Measurements from ENCODE around the gene KRT7. TPM values are rescaled to one million over a fixed set of nuclear protein-coding genes. Genes with fewer than 3 reads are reported as not detected.
A peak's percentile ranks its signal among the peaks of the same experiment; 100 is the strongest.

KRT7 gene
- total RNA-seq, 1 experiment from 2014 or later, result 1.5 TPM

GRCh38 chr12:52267699-52268098 is 34.7 kb downstream of the KRT7 start:
- Histone ChIP-seq H3K9me3 (replicated peaks) (0 out of 2 replicates have a peak, but pooled peaks cover under 1% of the 10 kb centered on the region), H3K27ac (no peak overlapping the region), H3K4me3 (no peak overlapping the region), H3K4me1 (peaks cover 6% of the 10 kb centered on the region; the same call in 1 of the 2 replicates), H3K27me3 (no peaks in the 10 kb centered on the region), H3K36me3 (no peaks in the 10 kb centered on the region)
- DNase-seq, result no peak

GRCh38 chr12:52268212-52268611 is 35.2 kb downstream of the KRT7 start:
- H3K36me3 ChIP-seq, result no peaks in the 10 kb centered on the region
- no peak overlapping the region for H3K27ac ChIP-seq
- peaks cover 6% of the 10 kb centered on the region; the same call in 1 of the 2 replicates for H3K4me1 ChIP-seq
- no peaks in the 10 kb centered on the region for H3K27me3 ChIP-seq
- no peak for DNase-seq
- no peak overlapping the region for H3K4me3 ChIP-seq
- 0 out of 2 replicates have a peak, but pooled peaks cover 2% of the 10 kb centered on the region for H3K9me3 ChIP-seq (replicated peaks)

- H3K27ac ChIP-seq, result no peak overlapping the region
- H3K4me3 ChIP-seq, result no peak overlapping the region
- no peak for DNase-seq
- no peaks in the 10 kb centered on the region for H3K36me3 ChIP-seq
- H3K4me1 ChIP-seq, result no peaks in the 10 kb centered on the region
- H3K9me3 ChIP-seq (replicated peaks), result 0 out of 2 replicates have a peak, but pooled peaks cover 2% of the 10 kb centered on the region
- no peaks in the 10 kb centered on the region for H3K27me3 ChIP-seq
Measured at GRCh38 chr12:52270541-52271070, 37.6 kb downstream of the KRT7 start.

GRCh38 chr12:52271158-52271557 is 38.1 kb downstream of the KRT7 start:
- H3K4me3 ChIP-seq, result no peak overlapping the region
- H3K36me3 ChIP-seq, result no peaks in the 10 kb centered on the region
- 0 out of 2 replicates have a peak, but pooled peaks cover 2% of the 10 kb centered on the region for H3K9me3 ChIP-seq (replicated peaks)
- no peaks in the 10 kb centered on the region for H3K4me1 ChIP-seq
- DNase-seq, result no peak
- H3K27ac ChIP-seq, result no peak overlapping the region
- H3K27me3 ChIP-seq, result no peaks in the 10 kb centered on the region

- Histone ChIP-seq H3K9me3 (replicated peaks) (0 out of 2 replicates have a peak, but pooled peaks cover 2% of the 10 kb centered on the region), H3K36me3 (no peaks in the 10 kb centered on the region), H3K4me1 (peaks cover 15% of the 10 kb centered on the region), H3K27ac (no peak within 1 kb of the TSS), H3K4me3 (no peak within 1 kb of the TSS), H3K27me3 (no peaks in the 10 kb centered on the region)
- DNase-seq, result no peak
Measured at GRCh38 chr12:52274521-52275120, 41.6 kb downstream of the KRT7 start, which contains the start of gene KRT86. Gene KRT86 (plus strand): TSS chr12:52274645. CDS start chr12:52301917, 27,272 bp downstream.

GRCh38 chr12:52275686-52276085 is 42.6 kb downstream of the KRT7 start:
- no peak for DNase-seq
- Histone ChIP-seq H3K27ac (no peak overlapping the region), H3K4me3 (no peak overlapping the region), H3K27me3 (no peaks in the 10 kb centered on the region), H3K4me1 (peaks cover 25% of the 10 kb centered on the region), H3K36me3 (no peaks in the 10 kb centered on the region), H3K9me3 (replicated peaks) (0 out of 2 replicates have a peak, but pooled peaks cover 2% of the 10 kb centered on the region)

GRCh38 chr12:52277486-52278245 is 44.6 kb downstream of the KRT7 start:
- Histone ChIP-seq H3K4me3 (no peak overlapping the region), H3K27me3 (no peaks in the 10 kb centered on the region), H3K36me3 (no peaks in the 10 kb centered on the region), H3K9me3 (replicated peaks) (0 out of 2 replicates have a peak, but pooled peaks cover 2% of the 10 kb centered on the region), H3K4me1 (peaks cover 35% of the 10 kb centered on the region), H3K27ac (no peak overlapping the region)
- peak; percentile 26 to 31 for DNase-seq

GRCh38 chr12:52278575-52279421 is 45.8 kb downstream of the KRT7 start:
- Histone ChIP-seq H3K4me3 (peak overlapping the region; percentile 32), H3K9me3 (replicated peaks) (no peaks in the 10 kb centered on the region), H3K27me3 (no peaks in the 10 kb centered on the region), H3K4me1 (peaks cover 35% of the 10 kb centered on the region), H3K36me3 (no peaks in the 10 kb centered on the region), H3K27ac (no peak overlapping the region; the same call in 1 of the 2 replicates)
- peak; percentile 42 to 56 for DNase-seq

GRCh38 chr12:52279422-52280318 is 46.6 kb downstream of the KRT7 start:
- no peak for DNase-seq
- H3K4me1 ChIP-seq, result peaks cover 35% of the 10 kb centered on the region

GRCh38 chr12:52280319-52280795 is 47.3 kb downstream of the KRT7 start:
- H3K27me3 ChIP-seq, result no peaks in the 10 kb centered on the region
- H3K9me3 ChIP-seq (replicated peaks), result no peaks in the 10 kb centered on the region
- peak; percentile 50 to 51 for DNase-seq
- H3K36me3 ChIP-seq, result no peaks in the 10 kb centered on the region
- H3K4me3 ChIP-seq, result no peak overlapping the region
- peaks cover 35% of the 10 kb centered on the region for H3K4me1 ChIP-seq
- peak overlapping the region; percentile 66 for H3K27ac ChIP-seq

More at GRCh38 chr12:52279422-52280318, 46.6 kb downstream of the KRT7 start:
- no peaks in the 10 kb centered on the region for H3K27me3 ChIP-seq
- H3K4me3 ChIP-seq, result no peak overlapping the region
- H3K36me3 ChIP-seq, result no peaks in the 10 kb centered on the region
- peak overlapping the region; percentile 66 for H3K27ac ChIP-seq
- no peaks in the 10 kb centered on the region for H3K9me3 ChIP-seq (replicated peaks)

GRCh38 chr12:52280796-52281560 is 47.9 kb downstream of the KRT7 start:
- DNase-seq, result peak; percentile 82 to 85
- Histone ChIP-seq H3K27ac (peak overlapping the region; percentile 66), H3K27me3 (no peaks in the 10 kb centered on the region), H3K4me3 (no peak overlapping the region), H3K9me3 (replicated peaks) (no peaks in the 10 kb centered on the region), H3K36me3 (no peaks in the 10 kb centered on the region), H3K4me1 (peaks cover 35% of the 10 kb centered on the region)

- no peak overlapping the region for H3K4me3 ChIP-seq
- no peaks in the 10 kb centered on the region for H3K9me3 ChIP-seq (replicated peaks)
- no peaks in the 10 kb centered on the region for H3K36me3 ChIP-seq
- no peaks in the 10 kb centered on the region for H3K27me3 ChIP-seq
- no peak for DNase-seq
- H3K4me1 ChIP-seq, result peaks cover 20% of the 10 kb centered on the region
- H3K27ac ChIP-seq, result no peak overlapping the region
Measured at GRCh38 chr12:52284562-52285171, 51.6 kb downstream of the KRT7 start.
